GM10847 (cell line): ENCODE results near the gene SLCO4A1.

Experiments
- POLR2A ChIP-seq: IDR thresholded peaks from 2 replicates; pipeline ENCODE4 v1.6.1; 2011; ENCODE audit not compliant: insufficient read length; ENCODE audit errors: extremely low read depth

The SLCO4A1 gene

DNA sequence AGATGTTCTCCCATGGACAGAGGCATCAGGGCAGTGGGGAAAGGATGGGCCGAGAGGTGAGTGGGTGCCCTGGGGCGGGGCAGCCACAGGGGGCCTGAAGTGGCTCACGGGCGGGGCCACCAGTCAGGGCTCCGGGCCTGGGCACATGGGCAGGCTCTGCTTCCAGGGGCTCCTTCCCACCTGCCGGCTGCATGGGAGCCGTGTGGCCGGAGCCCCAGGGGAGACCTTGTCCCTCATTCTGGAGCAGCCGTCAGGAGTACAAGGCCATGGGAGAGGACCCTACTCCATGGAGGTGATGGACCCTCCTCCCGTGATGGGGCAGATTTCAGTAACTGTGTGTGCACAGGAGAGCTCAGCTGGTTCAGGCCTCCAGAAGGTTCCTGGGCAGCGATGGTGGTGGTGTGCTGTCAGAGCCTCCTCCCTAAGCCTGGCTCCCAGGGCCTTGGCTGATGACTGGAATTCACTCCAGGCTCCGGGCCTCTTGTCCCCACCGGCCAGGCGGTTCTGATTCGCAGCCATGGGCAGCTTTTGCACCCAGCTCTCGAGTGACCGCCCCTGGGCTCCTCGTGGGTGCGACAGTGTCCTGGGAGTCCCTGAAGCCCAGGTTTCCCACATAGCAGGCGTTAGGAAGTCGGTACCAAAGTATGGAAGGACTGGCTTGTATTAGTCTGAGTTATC is 6.2 kb downstream of the SLCO4A1 start:
- no peak for TF ChIP-seq POLR2A

DNA sequence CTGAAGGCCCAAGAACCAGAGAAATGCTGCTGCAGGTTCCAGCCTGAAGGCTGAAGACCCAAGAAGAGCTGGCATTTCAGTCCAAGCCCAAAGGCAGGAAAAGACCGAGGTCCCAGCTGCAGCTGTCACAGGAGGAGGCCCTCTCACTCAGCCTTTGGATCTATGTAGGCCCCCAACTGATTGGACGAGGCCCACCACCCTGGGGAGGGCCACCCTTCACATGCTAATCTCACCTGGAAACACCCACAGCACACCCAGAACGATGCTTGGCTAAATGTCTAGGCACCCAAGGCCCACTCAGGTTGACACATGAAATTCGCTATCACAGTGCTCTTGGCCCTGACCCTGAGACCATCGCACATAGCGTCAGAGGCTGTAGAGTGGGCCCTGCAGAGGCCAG is 6.8 kb downstream of the SLCO4A1 start:
- no peak for TF ChIP-seq POLR2A

DNA sequence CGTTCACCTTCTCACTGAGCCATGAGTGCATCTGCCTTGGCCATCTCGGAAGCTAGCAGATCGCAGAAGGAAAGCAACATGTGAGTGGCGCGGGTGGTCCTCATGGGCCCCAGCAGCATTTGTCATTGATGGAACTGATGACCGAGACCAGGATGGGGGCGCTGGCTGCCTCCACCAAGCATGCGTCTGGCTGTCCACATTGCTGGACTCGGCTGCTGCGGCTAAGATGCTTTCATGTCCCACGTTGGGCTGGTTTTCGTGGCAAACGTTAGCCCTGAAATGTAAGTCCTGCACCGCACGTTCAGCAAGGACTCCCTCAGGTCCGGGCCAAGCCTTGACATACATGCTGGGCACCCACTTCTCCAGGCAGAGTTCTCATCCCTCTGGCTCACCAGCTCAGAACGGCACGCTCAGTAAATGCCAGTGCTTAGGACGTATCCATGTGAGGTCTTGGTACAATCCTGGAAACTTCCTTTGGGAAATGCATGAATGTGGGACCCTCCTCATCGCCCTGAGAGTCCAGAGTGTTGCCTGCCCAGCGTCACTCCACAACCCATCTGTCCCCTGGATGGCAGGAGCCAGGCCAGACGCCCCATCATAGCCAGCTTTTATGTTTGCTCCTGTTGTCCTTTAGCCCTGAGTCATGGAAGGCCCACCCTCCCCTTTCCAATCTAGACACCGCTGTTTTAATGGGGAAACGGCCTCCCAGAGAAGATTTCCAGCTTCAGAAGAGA is 8.4 kb downstream of the SLCO4A1 start:
- no peak for TF ChIP-seq POLR2A

DNA sequence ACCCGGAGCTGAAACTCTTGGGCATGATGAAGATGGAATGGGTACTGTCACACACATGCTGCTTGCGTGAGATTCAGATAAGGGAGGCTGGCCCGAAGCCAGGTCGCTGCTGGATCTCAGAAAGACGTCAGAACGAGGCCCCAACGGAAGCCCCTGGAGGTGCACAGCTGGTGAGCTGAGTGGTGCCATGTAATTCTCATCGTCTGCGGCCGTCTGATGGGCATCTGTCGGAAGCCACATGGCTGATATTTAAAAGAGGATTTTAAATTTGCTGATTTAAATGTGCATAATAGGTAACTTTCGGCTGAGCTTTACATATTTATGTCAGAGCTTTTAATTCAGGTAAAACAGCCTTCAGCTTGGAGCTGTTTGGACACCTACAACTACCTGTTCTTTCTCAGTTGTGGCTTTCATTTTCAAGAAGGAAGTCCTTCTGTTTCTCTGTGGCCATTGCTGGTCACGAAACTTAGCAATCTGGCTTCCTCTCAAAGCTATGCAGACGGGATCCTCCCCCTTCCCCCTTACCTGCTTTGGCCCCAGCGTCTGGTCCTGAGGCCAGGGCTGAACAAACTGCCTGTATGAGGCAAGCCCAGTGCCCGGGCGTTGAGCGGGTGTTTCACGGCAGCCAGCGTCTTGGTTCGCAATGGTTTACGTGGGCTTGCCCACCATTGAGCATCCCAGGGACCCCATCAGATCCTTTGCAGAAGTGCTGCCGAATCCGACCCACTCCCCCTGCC is 9.2 kb downstream of the SLCO4A1 start:
- TF ChIP-seq POLR2A = no peak

DNA sequence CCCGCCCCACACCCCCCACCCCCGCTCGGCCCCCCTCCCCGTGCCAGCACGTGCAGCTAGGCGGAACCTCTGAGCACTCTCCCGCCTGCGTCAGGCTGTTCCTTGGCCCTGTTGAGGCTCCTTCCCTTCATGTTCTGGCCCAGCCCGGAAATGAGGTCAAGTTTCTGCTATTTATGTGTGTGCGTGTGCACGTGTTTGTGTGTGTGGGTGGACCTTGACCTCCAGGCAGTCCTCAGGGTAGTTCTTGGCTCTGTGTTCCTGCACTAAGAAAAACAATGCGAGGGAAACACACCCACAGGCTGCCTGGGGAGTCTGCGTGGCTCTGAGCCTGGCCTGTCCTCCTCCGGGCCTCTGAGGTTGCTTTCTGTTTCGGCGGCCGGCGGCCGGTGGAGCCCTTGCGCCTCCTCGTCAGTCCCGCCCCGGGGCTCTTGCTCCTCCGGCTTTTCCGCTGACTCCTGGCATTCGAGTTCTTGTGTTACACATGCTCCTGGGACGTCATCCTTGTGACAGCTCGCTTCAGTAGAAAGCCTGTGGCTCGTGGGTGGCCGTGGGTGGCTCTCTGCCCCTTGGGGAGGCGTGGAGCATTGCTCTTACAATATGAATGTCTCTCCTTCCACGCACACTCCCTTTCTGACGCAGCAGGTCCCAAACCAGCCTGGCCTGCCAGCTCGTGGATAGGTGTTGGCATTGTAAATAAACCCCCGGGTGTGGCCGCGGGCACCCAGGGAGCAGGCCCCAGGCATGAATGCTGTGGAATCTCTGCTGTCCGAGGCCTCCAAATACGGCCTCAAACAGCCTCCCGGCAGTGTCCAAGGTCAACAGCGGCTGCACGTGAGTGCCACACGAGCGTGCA is 10.0 kb downstream of the SLCO4A1 start:
- peak; percentile 29 for TF ChIP-seq POLR2A

DNA sequence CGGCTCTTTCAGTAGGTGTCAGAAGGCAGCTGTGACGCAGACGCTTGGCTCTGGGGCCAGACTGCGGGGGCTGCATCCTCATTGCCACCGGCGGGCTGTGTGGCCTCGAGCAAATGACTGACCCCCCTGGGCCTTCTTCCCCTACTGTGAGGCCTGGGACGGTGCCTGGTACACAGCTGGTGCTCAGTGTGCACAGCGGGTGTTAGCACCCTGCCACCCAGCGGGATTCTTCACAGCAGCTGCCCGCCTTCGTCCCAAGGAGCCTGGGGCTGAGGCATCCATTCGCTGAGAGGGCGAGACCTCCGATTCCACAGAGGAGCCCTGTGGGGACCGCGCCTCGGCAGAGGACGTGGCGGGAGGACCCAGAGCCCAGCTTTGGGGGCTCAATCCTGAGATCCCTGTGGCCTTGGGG is 10.6 kb downstream of the SLCO4A1 start:
- TF ChIP-seq POLR2A = no peak

DNA sequence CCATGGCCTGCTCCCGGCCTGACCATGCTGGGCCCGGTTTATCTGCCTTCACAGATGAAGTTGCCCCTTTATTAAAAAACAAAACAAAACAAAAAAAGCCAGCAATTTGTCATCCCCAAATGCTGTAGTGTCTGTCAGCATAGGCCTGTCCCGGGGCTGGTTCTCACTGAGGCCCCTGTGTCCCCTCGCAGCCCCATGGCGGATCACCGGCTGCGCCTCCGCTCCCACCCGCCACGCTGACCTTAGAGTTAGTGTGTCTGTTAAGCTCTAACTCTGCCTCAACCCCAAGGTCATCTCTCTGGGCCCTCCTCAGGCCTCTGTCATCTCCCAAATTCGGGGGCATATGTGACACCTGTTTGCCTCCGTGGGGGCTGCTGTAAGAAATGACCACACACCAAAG is 11.1 kb downstream of the SLCO4A1 start:
- no peak for TF ChIP-seq POLR2A

DNA sequence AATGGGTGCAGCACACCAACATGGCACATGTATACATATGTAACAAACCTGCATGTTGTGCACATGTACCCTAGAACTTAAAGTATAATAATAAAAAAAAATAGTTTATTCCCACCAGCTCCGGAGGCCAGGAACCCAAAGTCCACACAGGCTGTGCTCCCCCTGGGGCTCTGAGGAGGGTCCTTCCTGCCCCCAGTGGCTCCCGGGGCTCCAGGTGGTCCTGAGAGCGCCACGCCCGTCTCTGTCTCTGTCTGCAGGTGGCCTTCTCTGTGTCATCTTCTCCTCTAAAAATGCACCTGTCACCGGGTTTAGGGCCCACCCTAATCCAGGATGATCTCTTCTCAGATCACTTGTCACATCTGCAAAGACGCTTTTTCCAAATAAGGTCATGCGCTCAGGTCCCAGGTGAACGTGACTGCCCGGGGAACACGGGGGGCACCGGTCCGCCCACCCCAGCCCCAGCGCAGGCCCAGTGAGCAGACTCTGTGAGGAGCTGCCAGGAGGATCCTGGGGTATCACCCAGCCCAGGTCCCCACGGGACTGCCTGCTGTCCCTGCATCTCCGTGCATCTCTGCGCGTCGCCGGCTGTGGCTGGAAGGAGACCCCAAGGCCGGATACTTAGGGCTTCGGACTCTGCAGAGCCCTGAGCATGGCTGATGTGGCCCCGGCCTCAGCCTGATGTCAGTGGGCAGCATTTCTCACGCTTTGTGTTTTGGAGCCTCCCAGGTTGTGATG is 11.8 kb downstream of the SLCO4A1 start:
- no peak for TF ChIP-seq POLR2A

DNA sequence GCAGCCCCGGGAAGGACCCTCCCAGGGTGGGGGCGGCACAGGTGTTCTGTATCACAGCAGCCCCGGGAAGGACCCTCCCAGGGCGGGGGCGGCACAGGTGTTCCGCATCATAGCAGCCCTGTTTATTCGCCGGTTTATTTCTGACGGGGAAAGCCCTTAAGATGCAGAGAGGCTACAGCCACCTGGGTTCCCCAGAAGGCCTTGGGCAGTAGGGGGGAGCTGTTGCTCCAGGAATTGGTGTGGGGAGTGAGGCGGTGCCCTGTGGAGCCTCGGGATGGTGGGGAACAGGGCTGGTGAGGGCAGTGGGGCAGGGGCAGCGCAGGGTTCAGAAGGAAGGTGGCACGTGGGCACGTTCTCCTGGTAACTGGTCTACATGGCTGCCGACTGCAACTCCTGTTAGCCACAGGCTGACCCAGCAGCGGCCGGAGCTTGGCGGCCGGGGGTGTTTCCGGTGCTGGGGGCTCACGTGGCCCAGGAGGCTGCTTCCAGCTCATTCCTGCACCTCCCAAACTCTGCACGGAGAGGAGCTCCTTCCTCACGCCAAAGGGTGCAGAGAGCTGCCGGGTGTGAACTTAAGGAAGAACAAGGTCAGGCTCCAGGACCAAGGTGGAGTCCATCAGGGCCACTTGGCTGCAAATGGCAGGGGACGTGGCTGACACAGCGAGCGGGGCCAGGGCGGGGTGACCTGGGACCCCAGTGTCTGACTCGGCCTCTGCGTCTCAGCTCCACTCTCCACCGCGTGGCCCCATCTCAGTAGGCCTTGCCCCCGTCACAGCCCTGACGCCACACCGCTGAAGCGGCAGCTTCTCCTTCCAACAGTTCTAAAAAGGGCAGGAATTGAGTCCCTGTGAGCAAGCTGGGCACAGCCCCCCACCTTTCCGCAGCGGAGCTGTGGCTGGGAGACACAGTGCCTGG is 13.2 kb downstream of the SLCO4A1 start:
- no peak for TF ChIP-seq POLR2A

DNA sequence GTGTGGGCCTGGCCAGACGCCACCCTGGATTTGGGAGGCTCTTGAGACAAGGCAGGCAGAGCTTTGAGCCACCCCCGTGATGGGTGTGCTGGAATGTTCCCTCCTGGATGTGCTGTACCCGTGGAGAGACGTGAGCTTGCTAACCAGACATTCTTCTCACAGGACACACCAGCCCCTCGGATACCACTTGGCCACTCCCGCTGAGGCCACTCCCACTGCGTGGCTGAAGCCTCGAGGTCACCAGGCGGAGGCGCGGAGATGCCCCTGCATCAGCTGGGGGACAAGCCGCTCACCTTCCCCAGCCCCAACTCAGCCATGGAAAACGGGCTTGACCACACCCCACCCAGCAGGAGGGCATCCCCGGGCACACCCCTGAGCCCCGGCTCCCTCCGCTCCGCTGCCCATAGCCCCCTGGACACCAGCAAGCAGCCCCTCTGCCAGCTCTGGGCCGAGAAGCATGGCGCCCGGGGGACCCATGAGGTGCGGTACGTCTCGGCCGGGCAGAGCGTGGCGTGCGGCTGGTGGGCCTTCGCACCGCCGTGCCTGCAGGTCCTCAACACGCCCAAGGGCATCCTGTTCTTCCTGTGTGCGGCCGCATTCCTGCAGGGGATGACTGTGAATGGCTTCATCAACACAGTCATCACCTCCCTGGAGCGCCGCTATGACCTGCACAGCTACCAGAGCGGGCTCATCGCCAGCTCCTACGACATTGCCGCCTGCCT is 14.1 kb downstream of the SLCO4A1 start:
- TF ChIP-seq POLR2A = no peak

DNA sequence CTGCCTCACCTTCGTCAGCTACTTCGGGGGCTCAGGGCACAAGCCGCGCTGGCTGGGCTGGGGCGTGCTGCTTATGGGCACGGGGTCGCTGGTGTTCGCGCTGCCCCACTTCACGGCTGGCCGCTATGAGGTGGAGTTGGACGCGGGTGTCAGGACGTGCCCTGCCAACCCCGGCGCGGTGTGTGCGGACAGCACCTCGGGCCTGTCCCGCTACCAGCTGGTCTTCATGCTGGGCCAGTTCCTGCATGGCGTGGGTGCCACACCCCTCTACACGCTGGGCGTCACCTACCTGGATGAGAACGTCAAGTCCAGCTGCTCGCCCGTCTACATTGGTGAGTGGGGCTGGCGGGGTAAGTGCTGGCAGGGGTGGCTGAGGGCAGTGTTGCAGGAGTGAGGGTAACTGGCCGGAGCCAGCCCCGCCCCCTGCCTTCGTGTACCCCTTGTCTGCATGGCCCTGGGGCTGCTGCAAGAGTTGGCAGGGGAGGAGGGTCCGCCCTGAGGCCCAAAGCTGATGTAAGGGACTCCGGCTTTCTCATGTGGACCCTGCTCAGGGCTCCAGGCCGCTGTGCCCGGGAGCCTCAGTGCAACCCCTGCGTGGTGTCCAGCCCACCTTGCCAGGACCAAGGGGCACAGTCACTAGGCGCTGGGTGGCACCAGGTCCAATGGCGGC is 14.8 kb downstream of the SLCO4A1 start:
- TF ChIP-seq POLR2A = no peak

DNA sequence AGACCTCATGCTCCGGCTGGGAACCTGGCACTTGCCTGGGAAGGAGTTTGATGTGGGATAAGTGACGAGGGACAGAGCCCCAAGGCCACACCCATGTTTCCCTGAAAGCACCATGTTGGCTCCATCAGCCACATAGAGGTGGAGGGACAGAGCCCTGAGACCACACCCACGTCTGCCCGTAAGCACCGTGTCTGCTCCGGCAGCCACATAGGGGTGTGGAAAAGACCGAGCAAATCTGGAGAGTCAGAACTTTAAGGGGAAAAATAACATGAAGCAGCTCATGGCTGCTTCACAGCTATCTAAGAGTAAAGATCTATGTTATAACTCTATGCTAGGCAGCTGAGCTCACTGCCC is 15.3 kb downstream of the SLCO4A1 start:
- no peak for TF ChIP-seq POLR2A
